Endothelial cell of umbilical vein (primary cell): ENCODE results near the gene RAPGEF6.

Experiments
- CTCF ChIP-seq, 2 donors: IDR thresholded peaks; 1 replicate in 1 of 2; 2 replicates in 1 of 2; pipeline ENCODE4 v1.5.1; 2011; ENCODE audit warnings: low read length in 2 of 2, mild to moderate bottlenecking in 2 of 2, moderate library complexity in 2 of 2, control low read depth in 1 of 2, inconsistent platforms in 1 of 2, low read depth in 1 of 2; ENCODE audit not compliant: insufficient read depth in 1 of 2; ENCODE audit errors: extremely low read depth in 1 of 2
- JUN ChIP-seq: IDR thresholded peaks from 2 replicates; pipeline ENCODE4 v1.6.1; 2011; ENCODE audit warnings: borderline replicate concordance, low read depth; ENCODE audit not compliant: insufficient read length, insufficient read depth
- POLR2A ChIP-seq: IDR thresholded peaks from 2 replicates; pipeline ENCODE4 v1.6.1; 2012; ENCODE audit warnings: low read depth, mild to moderate bottlenecking, control low read depth, low read length

DNA sequence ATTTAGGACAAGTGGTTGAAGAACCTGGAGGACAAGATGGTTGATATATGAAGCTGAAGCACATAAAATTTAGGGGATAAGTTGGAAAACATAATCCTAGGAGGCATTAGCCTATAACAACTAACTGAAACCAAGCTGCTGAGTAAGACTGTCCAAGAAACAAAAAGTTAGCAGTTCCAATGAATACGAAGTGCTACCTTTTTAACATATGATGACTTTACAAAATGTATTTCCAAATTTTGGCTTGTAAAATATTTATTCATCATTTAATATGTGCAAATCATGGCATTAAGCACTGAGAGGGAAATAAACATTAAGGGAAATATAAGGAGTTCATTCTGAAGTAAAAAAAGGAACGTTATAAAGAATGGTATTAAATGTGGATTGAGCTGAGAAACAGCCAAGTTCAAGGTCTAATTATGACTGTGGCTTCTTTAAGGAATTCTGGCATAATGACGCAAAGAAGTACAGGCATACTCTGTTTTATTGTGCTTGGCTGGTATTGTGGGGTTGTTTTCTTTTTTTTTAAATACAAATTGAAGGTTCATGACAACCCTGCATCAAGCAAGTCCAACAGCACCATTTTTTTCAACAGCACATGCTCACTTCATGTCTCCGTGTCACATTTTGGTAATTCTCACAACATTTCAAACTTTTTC lies 7.7 kb downstream of the RAPGEF6 start:
- TF ChIP-seq JUN (no peak), CTCF (IDR thresholded peaks at IDR 0.05; ENCODE audit: extremely low read depth in 1 of 2, insufficient read depth in 1 of 2, low read depth in 1 of 2, low read length in 2 of 2) (no peak), POLR2A (no peak)
